ENCODE results near the gene GOSR2. TPM values are rescaled to one million over a fixed set of nuclear protein-coding genes. Genes with fewer than 3 reads are reported as not detected.

GOSR2 gene
- total and polyA plus RNA-seq, 2 of the 4 experiments (the other 2 are of a cell fraction) = 63.4 to 75.6 TPM

DNA sequence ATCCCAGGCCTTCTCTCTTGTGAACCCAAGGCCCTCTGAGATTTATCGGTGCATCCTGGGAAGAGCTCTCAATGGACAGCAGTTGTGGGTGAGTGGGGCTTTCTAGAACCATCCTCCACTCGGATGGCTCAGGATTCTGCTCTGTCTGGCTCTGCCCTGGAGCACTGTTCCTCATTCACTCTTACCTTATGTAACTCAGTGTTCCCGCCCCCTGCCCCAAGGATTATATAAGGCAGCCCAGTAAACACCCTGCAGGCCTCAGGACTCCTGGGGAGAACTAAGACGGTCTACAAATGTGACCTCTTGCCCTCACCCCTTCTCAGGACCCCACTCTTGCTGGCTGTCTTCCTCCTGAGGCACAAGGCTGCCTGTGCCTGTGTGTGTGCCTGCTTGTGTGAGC is 52.3 kb downstream of the GOSR2 start:
- no peak overlapping the region for H2BK120ac ChIP-seq (ENCODE audit: low read depth, low read length)
- DNase-seq = no peak
- no peak for TF ChIP-seq RCOR1 (IDR thresholded peaks at IDR 0.05; ENCODE audit: insufficient replicate concordance, low read length)
- no peak for TF ChIP-seq MAFK (IDR thresholded peaks at IDR 0.05; ENCODE audit: low read depth, low read length)
- TF ChIP-seq, protein P1, sequence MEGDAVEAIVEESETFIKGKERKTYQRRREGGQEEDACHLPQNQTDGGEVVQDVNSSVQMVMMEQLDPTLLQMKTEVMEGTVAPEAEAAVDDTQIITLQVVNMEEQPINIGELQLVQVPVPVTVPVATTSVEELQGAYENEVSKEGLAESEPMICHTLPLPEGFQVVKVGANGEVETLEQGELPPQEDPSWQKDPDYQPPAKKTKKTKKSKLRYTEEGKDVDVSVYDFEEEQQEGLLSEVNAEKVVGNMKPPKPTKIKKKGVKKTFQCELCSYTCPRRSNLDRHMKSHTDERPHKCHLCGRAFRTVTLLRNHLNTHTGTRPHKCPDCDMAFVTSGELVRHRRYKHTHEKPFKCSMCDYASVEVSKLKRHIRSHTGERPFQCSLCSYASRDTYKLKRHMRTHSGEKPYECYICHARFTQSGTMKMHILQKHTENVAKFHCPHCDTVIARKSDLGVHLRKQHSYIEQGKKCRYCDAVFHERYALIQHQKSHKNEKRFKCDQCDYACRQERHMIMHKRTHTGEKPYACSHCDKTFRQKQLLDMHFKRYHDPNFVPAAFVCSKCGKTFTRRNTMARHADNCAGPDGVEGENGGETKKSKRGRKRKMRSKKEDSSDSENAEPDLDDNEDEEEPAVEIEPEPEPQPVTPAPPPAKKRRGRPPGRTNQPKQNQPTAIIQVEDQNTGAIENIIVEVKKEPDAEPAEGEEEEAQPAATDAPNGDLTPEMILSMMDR (conservative IDR thresholded peaks at IDR 0.05; ENCODE audit: low read depth, low read length) = no peak
- no peak for TF ChIP-seq RAD21 (IDR thresholded peaks at IDR 0.05; ENCODE audit: low read length)
- TF ChIP-seq MAZ (IDR thresholded peaks at IDR 0.05; ENCODE audit: borderline replicate concordance, low read depth, low read length) = no peak
- TF ChIP-seq, protein P2, sequence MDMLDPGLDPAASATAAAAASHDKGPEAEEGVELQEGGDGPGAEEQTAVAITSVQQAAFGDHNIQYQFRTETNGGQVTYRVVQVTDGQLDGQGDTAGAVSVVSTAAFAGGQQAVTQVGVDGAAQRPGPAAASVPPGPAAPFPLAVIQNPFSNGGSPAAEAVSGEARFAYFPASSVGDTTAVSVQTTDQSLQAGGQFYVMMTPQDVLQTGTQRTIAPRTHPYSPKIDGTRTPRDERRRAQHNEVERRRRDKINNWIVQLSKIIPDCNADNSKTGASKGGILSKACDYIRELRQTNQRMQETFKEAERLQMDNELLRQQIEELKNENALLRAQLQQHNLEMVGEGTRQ (IDR thresholded peaks at IDR 0.05; ENCODE audit: low read depth, low read length) = no peak
- TF ChIP-seq CEBPB (IDR thresholded peaks at IDR 0.05; ENCODE audit: low read depth, low read length) = no peak
- TF ChIP-seq NFE2L2 (IDR thresholded peaks at IDR 0.05; ENCODE audit: low read depth, low read length) = no peak
- no peak for TF ChIP-seq BHLHE40 (IDR thresholded peaks at IDR 0.05; ENCODE audit: low read depth, low read length)
- no peak for TF ChIP-seq MXI1 (IDR thresholded peaks at IDR 0.05; ENCODE audit: borderline replicate concordance, low read depth, low read length)
- no peak for TF ChIP-seq FOS (IDR thresholded peaks at IDR 0.05; ENCODE audit: low read depth, low read length)
- H3K79me1 ChIP-seq (ENCODE audit: low read depth in 1 of 2, low read length in 2 of 2) = no peaks in the 10 kb centered on the region
- H3K9me3 ChIP-seq (ENCODE audit: control insufficient read depth, insufficient read depth, low read length) = no peaks in the 10 kb centered on the region
- no peak overlapping the region for H4K8ac ChIP-seq (ENCODE audit: low read depth in 2 of 2, low read length in 2 of 2)
- BruUV-seq (replicated peaks) = no TSS peak
- no peak overlapping the region for H3K14ac ChIP-seq (replicated peaks; ENCODE audit: low read depth, low read length)
- H3K9ac ChIP-seq (ENCODE audit: low read depth, low read length) = no peak overlapping the region
- in situ Hi-C loops (cut with MboI; ENCODE audit: low sequenced_read_pairs) (no loop called here), intact Hi-C loops (cut with micrococcal nuclease) (no loop called here), dilution Hi-C loops (cut with HindIII; ENCODE audit: low sequenced_read_pairs, unreplicated experiment) (no loop called here)
- H2BK5ac ChIP-seq (ENCODE audit: low read depth, low read length, poor library complexity, severe bottlenecking) = no peak overlapping the region
- H4K20me1 ChIP-seq (ENCODE audit: insufficient read depth, low read length) = no peaks in the 10 kb centered on the region
- H3K4me2 ChIP-seq (ENCODE audit: low read depth, low read length) = no peak overlapping the region
- no peak overlapping the region for H4K5ac ChIP-seq (ENCODE audit: low read depth, low read length)
- ChIA-PET POLR2A (ENCODE audit: unreplicated experiment) (no interaction called here), CTCF (no interaction called here)
- no peak overlapping the region for H2AK5ac ChIP-seq (ENCODE audit: low read depth, low read length)
- no peak overlapping the region for H3K23ac ChIP-seq (ENCODE audit: low read depth, low read length)
- H2BK20ac ChIP-seq (ENCODE audit: low read depth, low read length) = no peak overlapping the region
- no peak overlapping the region for H2BK15ac ChIP-seq (ENCODE audit: low read depth, low read length)
- no peaks in the 10 kb centered on the region for H3K9me1 ChIP-seq (ENCODE audit: insufficient read depth, low read length)
- no peak overlapping the region for H3K4ac ChIP-seq (ENCODE audit: low read depth, low read length)
- no peaks in the 10 kb centered on the region for H3K36me3 ChIP-seq (ENCODE audit: control insufficient read depth, insufficient read depth, low read length)
- no peak overlapping the region for H3K56ac ChIP-seq (ENCODE audit: extremely low read depth, insufficient read depth, low read length)
- no peak overlapping the region for H2AFZ ChIP-seq (replicated peaks; ENCODE audit: low read length, poor library complexity)
- H2AK9ac ChIP-seq (replicated peaks; ENCODE audit: low read depth, low read length, poor library complexity) = no peak overlapping the region
- no peak for ATAC-seq (ENCODE audit: low read depth)
- no peak overlapping the region for H4K91ac ChIP-seq (ENCODE audit: insufficient read depth, low read depth, low read length)
- H3K18ac ChIP-seq (ENCODE audit: low read depth, low read length) = no peak overlapping the region
- WGBS, 2 experiments (ENCODE audit: extremely low coverage in 2 of 2, insufficient read length in 1 of 2) = 75% methylated on average over 2 of the region's 4 CpGs; no CpG with 5 or more reads in 1 of the 2 experiments
- H3K27ac ChIP-seq (ENCODE audit: insufficient read depth, low read length) = no peak overlapping the region
- H3K27me3 ChIP-seq (ENCODE audit: control insufficient read depth, insufficient read depth, low read length) = peaks cover 52% of the 10 kb centered on the region
- no peak overlapping the region for H3K4me3 ChIP-seq (ENCODE audit: insufficient read depth, low read depth, low read length)
- H3K4me1 ChIP-seq (ENCODE audit: control insufficient read depth, insufficient read depth, low read length) = peaks cover 3% of the 10 kb centered on the region
